ENCODE measurements around the gene AZU1. TPM values are rescaled to one million over a fixed set of nuclear protein-coding genes. Genes with fewer than 3 reads are reported as not detected.

AZU1 gene
- total RNA-seq, 4 donors from 2014 or later: 0.37 to 0.76 TPM; not detected in 2

- intact Hi-C loops (cut with DNase I; ENCODE audit: low total_unique reads): no loop called here
- DNase-seq (ENCODE audit: low spot score in 2 of 2): no peak
- H3K4me3 ChIP-seq (ENCODE audit: low read depth, poor library complexity, severe bottlenecking): no peak overlapping the region
- TF ChIP-seq POLR2A (IDR thresholded peaks at IDR 0.05): no peak
- TF ChIP-seq CTCF (IDR thresholded peaks at IDR 0.05): no peak
- WGBS, 2 donors: 89 to 90% methylated on average over 20 of the region's 20 CpGs
Observed at GRCh38 chr19:811506-812048, 16.1 kb upstream of the AZU1 start.

GRCh38 chr19:812049-812746, 15.4 kb upstream of the AZU1 start:
- 88 to 93% methylated on average over 40 to 50 of the region's 80 CpGs for WGBS, 2 donors
- intact Hi-C loops (cut with DNase I; ENCODE audit: low total_unique reads): no loop called here
- no peak overlapping the region for H3K4me3 ChIP-seq (ENCODE audit: low read depth, poor library complexity, severe bottlenecking)
- no peak for DNase-seq (ENCODE audit: low spot score in 2 of 2)
- TF ChIP-seq CTCF (IDR thresholded peaks at IDR 0.05) (no peak), POLR2A (IDR thresholded peaks at IDR 0.05) (no peak)

- DNase-seq (ENCODE audit: low spot score in 2 of 2): no peak
- H3K4me3 ChIP-seq (ENCODE audit: low read depth, poor library complexity, severe bottlenecking): no peak overlapping the region
- TF ChIP-seq POLR2A (IDR thresholded peaks at IDR 0.05) (no peak), CTCF (IDR thresholded peaks at IDR 0.05) (no peak)
- 95 to 96% methylated on average over 72 of the region's 72 CpGs for WGBS, 2 donors
- intact Hi-C loops (cut with DNase I; ENCODE audit: low total_unique reads): no loop called here
Observed at GRCh38 chr19:812747-813218, 14.9 kb upstream of the AZU1 start.

- DNase-seq (ENCODE audit: low spot score in 2 of 2): no peak
- intact Hi-C loops (cut with DNase I; ENCODE audit: low total_unique reads): no loop called here
- WGBS, 2 donors: 86 to 91% methylated on average over 44 to 66 of the region's 87 CpGs
- H3K4me3 ChIP-seq (ENCODE audit: low read depth, poor library complexity, severe bottlenecking): no peak overlapping the region
- TF ChIP-seq CTCF (IDR thresholded peaks at IDR 0.05): no peak
- no peak for TF ChIP-seq POLR2A (IDR thresholded peaks at IDR 0.05)
Observed at GRCh38 chr19:813219-814151, 14.2 kb upstream of the AZU1 start.

- intact Hi-C loops (cut with DNase I; ENCODE audit: low total_unique reads): no loop called here
- TF ChIP-seq POLR2A (IDR thresholded peaks at IDR 0.05) (no peak), CTCF (IDR thresholded peaks at IDR 0.05) (no peak)
- WGBS, 2 donors: 89 to 92% methylated on average over 48 to 49 of the region's 49 CpGs
- DNase-seq (ENCODE audit: low spot score in 2 of 2): no peak
- no peak overlapping the region for H3K4me3 ChIP-seq (ENCODE audit: low read depth, poor library complexity, severe bottlenecking)
Observed at GRCh38 chr19:814152-815078, 13.2 kb upstream of the AZU1 start.

Data from lower leg skin (tissue), 4 donors.